Ectodermal cell (in vitro differentiated cells): Measurements from ENCODE around the gene BFSP1.

Experiments
- H3K27ac ChIP-seq: 2 replicates; pipeline ENCODE4 v1.7.0; 2013; ENCODE audit warnings: mild to moderate bottlenecking, low read depth, low read length; ENCODE audit not compliant: insufficient read depth, poor library complexity, severe bottlenecking
- H3K27me3 ChIP-seq: 2 replicates; pipeline ENCODE4 v1.7.0; 2013; ENCODE audit warnings: mild to moderate bottlenecking, low read length; ENCODE audit not compliant: insufficient read depth, control insufficient read depth, poor library complexity, severe bottlenecking
- H3K36me3 ChIP-seq: one replicate; pipeline ENCODE4 v1.7.0; 2013; ENCODE audit warnings: low read length; ENCODE audit not compliant: control insufficient read depth, insufficient read depth
- H3K4me1 ChIP-seq: one replicate; pipeline ENCODE4 v1.7.0; 2013; ENCODE audit warnings: low read length; ENCODE audit not compliant: control insufficient read depth, insufficient read depth
- H3K4me3 ChIP-seq: 2 replicates; pipeline ENCODE4 v1.7.0; 2013; ENCODE audit warnings: low read depth, low read length, control low read depth; ENCODE audit not compliant: insufficient read depth
- H3K9me3 ChIP-seq: 2 replicates; pipeline ENCODE4 v1.7.0; 2013; ENCODE audit warnings: mild to moderate bottlenecking, low read length, moderate library complexity; ENCODE audit not compliant: control insufficient read depth
- WGBS, 2 experiments: methylation state at CpG; one replicate each; pipeline ENCODE4 v1.1.7; 2013; ENCODE audit warnings: missing lambda C conversion rate in 2 of 2; 5-methylcytosine and 5-hydroxymethylcytosine counted together

BFSP1 gene

GRCh38 chr20:17488916-17489600, 42.1 kb downstream of the BFSP1 start:
- 84 to 90% methylated on average over 8 to 9 of the region's 9 CpGs for WGBS, 2 experiments
- no peak overlapping the region for H3K27ac ChIP-seq
- H3K27me3 ChIP-seq: no peaks in the 10 kb centered on the region
- no peak overlapping the region for H3K4me3 ChIP-seq
- no peaks in the 10 kb centered on the region for H3K36me3 ChIP-seq
- no peaks in the 10 kb centered on the region for H3K4me1 ChIP-seq
- no peaks in the 10 kb centered on the region for H3K9me3 ChIP-seq

DNA sequence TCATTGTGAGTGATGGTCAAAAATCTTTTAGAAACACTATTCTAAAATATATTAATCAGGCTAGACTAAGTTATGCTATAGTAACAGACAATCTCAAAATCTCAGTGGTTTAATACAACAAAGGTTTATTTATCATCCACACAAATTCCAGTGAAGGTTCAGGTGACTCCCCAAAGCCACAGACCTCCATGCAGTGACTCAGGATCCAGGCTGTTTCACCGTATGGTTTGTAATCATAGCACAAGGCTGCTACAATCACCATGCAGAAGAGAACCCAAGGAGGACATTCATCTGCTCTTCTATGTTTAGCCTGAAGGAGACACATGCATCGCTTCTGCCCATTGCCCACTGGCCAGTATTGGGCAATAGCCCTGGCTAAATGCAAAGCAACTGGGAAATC, 46.2 kb downstream of the BFSP1 start:
- no peaks in the 10 kb centered on the region for H3K9me3 ChIP-seq
- WGBS, 2 experiments: 94 to 95% methylated on average over 2 of the region's 2 CpGs

DNA sequence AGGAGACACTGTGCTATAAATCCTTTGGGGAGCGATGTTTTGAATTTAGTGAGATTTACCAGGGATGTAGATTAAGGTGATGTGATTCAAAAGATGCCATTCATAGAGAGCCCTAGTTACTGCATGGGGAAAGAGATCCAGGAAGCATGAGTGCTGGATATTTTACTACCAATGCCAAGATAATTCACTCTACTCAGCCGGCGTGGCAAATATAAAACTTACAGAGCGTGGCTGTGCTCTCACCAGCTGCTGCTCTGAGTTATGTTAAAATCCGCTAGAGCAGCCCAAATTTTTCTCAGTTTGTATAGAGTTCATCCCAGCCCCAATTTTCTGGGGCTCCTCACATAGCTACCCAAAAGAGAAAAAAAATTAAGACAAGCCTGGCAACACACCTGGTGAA, 48.6 kb downstream of the BFSP1 start:
- Histone ChIP-seq H3K27me3 (no peaks in the 10 kb centered on the region), H3K27ac (no peak overlapping the region), H3K4me3 (no peak overlapping the region), H3K36me3 (no peaks in the 10 kb centered on the region), H3K9me3 (no peaks in the 10 kb centered on the region), H3K4me1 (no peaks in the 10 kb centered on the region)
- 91 to 93% methylated on average over 5 of the region's 5 CpGs for WGBS, 2 experiments

More for the DNA sequence above, 46.2 kb downstream of the BFSP1 start:
- Histone ChIP-seq H3K36me3 (no peaks in the 10 kb centered on the region), H3K27ac (no peak overlapping the region), H3K4me3 (no peak overlapping the region), H3K4me1 (no peaks in the 10 kb centered on the region), H3K27me3 (no peaks in the 10 kb centered on the region)

DNA sequence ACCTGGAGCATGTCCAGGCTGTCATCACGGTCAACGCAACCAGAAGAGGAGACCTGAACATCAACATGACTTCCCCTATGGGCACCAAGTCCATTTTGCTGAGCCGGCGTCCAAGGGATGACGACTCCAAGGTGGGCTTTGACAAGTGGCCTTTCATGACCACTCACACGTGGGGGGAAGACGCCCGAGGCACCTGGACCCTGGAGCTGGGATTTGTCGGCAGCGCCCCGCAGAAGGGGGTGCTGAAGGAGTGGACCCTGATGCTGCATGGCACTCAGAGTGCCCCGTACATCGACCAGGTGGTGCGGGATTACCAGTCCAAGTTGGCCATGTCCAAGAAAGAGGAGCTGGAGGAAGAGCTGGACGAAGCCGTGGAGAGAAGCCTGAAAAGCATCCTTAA, 49.5 kb downstream of the BFSP1 start:
- H3K27me3 ChIP-seq: no peaks in the 10 kb centered on the region
- H3K9me3 ChIP-seq: no peaks in the 10 kb centered on the region
- no peaks in the 10 kb centered on the region for H3K4me1 ChIP-seq
- no peak overlapping the region for H3K27ac ChIP-seq
- no peak overlapping the region for H3K4me3 ChIP-seq
- 95 to 96% methylated on average over 16 of the region's 16 CpGs for WGBS, 2 experiments
- H3K36me3 ChIP-seq: no peaks in the 10 kb centered on the region

- no peaks in the 10 kb centered on the region for H3K4me1 ChIP-seq
- H3K4me3 ChIP-seq: no peak overlapping the region
- no peaks in the 10 kb centered on the region for H3K36me3 ChIP-seq
- H3K27ac ChIP-seq: no peak overlapping the region
- H3K9me3 ChIP-seq: no peaks in the 10 kb centered on the region
- no peaks in the 10 kb centered on the region for H3K27me3 ChIP-seq
- 90 to 92% methylated on average over 11 of the region's 11 CpGs for WGBS, 2 experiments
Observed at GRCh38 chr20:17480696-17481095, 50.5 kb downstream of the BFSP1 start.

GRCh38 chr20:17479063-17479657, 52.0 kb downstream of the BFSP1 start:
- Histone ChIP-seq H3K27me3 (no peaks in the 10 kb centered on the region), H3K4me3 (no peak overlapping the region), H3K9me3 (no peaks in the 10 kb centered on the region), H3K4me1 (no peaks in the 10 kb centered on the region), H3K36me3 (no peaks in the 10 kb centered on the region), H3K27ac (no peak overlapping the region)
- 91 to 93% methylated on average over 22 to 23 of the region's 23 CpGs for WGBS, 2 experiments

GRCh38 chr20:17473659-17474058, 57.5 kb downstream of the BFSP1 start:
- Histone ChIP-seq H3K4me3 (no peak overlapping the region), H3K36me3 (no peaks in the 10 kb centered on the region)
- 94% methylated on average over 6 of the region's 6 CpGs for WGBS, 2 experiments

DNA sequence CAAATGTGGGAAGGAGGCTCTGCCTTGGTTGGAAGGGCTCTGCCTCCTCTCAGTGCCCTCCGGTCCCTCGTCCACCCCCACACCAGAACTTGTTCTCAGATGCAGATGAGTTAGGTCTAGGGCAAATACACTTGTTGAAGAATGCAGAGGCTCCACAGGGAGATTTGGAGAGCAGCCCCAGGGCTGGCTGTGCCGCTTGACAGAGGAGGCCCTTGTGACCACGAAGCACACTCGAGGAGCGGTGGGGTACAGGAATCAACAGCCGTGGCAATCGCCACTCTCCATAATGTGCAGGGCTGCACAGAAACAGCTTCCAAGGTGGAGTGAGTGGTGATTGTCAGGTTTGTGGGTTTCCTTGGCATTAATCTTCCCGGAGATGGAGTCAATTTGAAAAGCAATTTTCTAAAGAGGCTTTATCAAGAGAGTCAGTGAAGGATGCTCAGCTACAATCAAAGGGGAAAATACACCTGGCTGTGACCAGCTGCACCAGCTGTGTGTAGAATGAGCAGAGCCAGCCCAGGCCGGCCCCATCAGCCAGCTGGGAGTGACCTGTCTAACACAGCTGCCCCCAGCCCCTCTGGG, 59.5 kb downstream of the BFSP1 start:
- Histone ChIP-seq H3K9me3 (no peaks in the 10 kb centered on the region), H3K4me3 (no peak overlapping the region), H3K4me1 (no peaks in the 10 kb centered on the region), H3K27ac (no peak overlapping the region), H3K27me3 (no peaks in the 10 kb centered on the region), H3K36me3 (no peaks in the 10 kb centered on the region)
- 88 to 92% methylated on average over 10 of the region's 10 CpGs for WGBS, 2 experiments

More at GRCh38 chr20:17473659-17474058, 57.5 kb downstream of the BFSP1 start:
- Histone ChIP-seq H3K9me3 (no peaks in the 10 kb centered on the region), H3K27ac (no peak overlapping the region), H3K4me1 (no peaks in the 10 kb centered on the region), H3K27me3 (no peaks in the 10 kb centered on the region)

DNA sequence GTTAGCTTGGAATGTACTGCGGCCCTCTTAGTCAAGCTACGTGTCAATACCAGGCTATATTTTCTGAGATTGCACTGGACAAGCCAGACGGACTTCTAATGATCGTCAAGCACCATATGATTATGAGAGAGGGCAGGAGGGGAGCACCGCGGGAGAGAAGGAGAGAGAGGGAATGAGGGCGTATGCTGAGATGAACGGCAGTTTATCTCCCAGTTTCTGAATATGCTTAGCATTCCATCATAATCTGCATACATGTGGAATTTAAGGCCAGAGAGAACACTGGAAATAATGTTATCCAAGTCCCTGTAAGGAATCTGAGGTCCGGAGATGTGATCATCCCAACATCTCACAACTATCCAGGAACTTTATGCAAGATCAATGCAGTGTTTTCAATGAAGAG, 60.2 kb downstream of the BFSP1 start:
- H3K4me3 ChIP-seq: no peak overlapping the region
- H3K27ac ChIP-seq: no peak overlapping the region
- 93 to 96% methylated on average over 9 of the region's 9 CpGs for WGBS, 2 experiments
- H3K36me3 ChIP-seq: no peaks in the 10 kb centered on the region
- H3K9me3 ChIP-seq: no peaks in the 10 kb centered on the region
- H3K27me3 ChIP-seq: no peaks in the 10 kb centered on the region
- H3K4me1 ChIP-seq: no peaks in the 10 kb centered on the region

DNA sequence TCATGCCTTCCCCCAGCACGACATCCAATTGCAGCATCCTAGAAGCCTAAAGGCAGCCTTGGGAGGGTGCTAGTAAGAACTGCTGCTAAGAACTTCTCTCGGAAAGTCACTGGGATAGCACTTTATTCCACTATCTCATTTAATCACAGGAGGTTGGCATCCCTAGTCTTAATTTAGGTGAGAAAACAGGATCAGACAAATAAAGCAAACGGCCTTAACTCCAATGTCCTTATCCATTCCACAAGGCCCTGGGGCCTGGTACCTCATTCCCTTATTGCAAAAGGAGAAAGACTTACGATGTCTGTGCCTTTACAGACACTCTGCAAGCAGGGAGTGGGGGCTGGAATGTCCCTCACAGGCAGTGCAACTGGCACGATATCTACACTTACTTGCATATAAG, 60.7 kb downstream of the BFSP1 start:
- no peaks in the 10 kb centered on the region for H3K4me1 ChIP-seq
- H3K9me3 ChIP-seq: no peaks in the 10 kb centered on the region

More for the DNA sequence above, 60.7 kb downstream of the BFSP1 start:
- Histone ChIP-seq H3K27me3 (no peaks in the 10 kb centered on the region), H3K27ac (no peak overlapping the region), H3K4me3 (no peak overlapping the region), H3K36me3 (no peaks in the 10 kb centered on the region)
- 93 to 96% methylated on average over 5 of the region's 5 CpGs for WGBS, 2 experiments
